CD4-positive, alpha-beta memory T cell (primary cell): ENCODE measurements around the gene PACRG. TPM values are rescaled to one million over a fixed set of nuclear protein-coding genes. Genes with fewer than 3 reads are reported as not detected.

ENCODE experiments used
- CTCF ChIA-PET: fragments of 350-600 bp; sonication (Branson Sonifier 250); formaldehyde crosslinking; loops from one replicate; lab custom pipeline; 2021; ENCODE audit warnings: inconsistent platforms; ENCODE audit not compliant: partially characterized antibody; lab: Charles Lee
- POLR2A ChIA-PET: fragments of 350-600 bp; sonication (Branson Sonifier 250); formaldehyde crosslinking; loops from one replicate; lab custom pipeline; 2021; ENCODE audit not compliant: partially characterized antibody; lab: Charles Lee
- DNase-seq, 5 donors: peaks; one replicate each; pipeline versions ENCODE4 v3.0.0 to v3.0.0-alpha.2; 2020 to 2022; ENCODE audit warnings: mixed read lengths in 1 of 5
- H3K27ac ChIP-seq: one replicate; pipeline ENCODE4 v1.7.0; 2013; ENCODE audit warnings: low read depth, low read length
- H3K27me3 ChIP-seq: 2 replicates; pipeline ENCODE4 v1.7.0; 2013; ENCODE audit warnings: mild to moderate bottlenecking, low read length, moderate library complexity; ENCODE audit not compliant: insufficient read depth
- H3K36me3 ChIP-seq: 2 replicates; pipeline ENCODE4 v1.7.0; 2013; ENCODE audit warnings: mild to moderate bottlenecking, low read length, moderate library complexity; ENCODE audit not compliant: insufficient read depth
- H3K4me1 ChIP-seq: 2 replicates; pipeline ENCODE4 v1.7.0; 2013; ENCODE audit warnings: mild to moderate bottlenecking, low read length, moderate library complexity; ENCODE audit not compliant: insufficient read depth
- H3K4me3 ChIP-seq, 2 donors: one replicate each; pipeline ENCODE4 v1.7.0; 2013; ENCODE audit warnings: low read length in 2 of 2, mild to moderate bottlenecking in 1 of 2
- H3K9me3 ChIP-seq, 2 donors: one replicate each; pipeline ENCODE4 v1.7.0; 2013; ENCODE audit warnings: low read length in 2 of 2, control low read depth in 1 of 2; ENCODE audit not compliant: control insufficient read depth in 1 of 2
- H3K27ac Mint-ChIP-seq, 7 donors: one replicate each; pipeline ENCODE4 v1.8.0; 2020 to 2021; ENCODE audit warnings: mixed read lengths in 7 of 7, mild to moderate bottlenecking in 6 of 7, inconsistent platforms in 3 of 7, moderate library complexity in 3 of 7
- H3K27me3 Mint-ChIP-seq, 2 donors: one replicate each; pipeline ENCODE4 v1.8.0; 2020 to 2021; ENCODE audit warnings: mixed read lengths in 2 of 2
- H3K36me3 Mint-ChIP-seq, 2 donors: one replicate each; pipeline ENCODE4 v1.8.0; 2020 to 2021; ENCODE audit warnings: mixed read lengths in 2 of 2, inconsistent platforms in 1 of 2, mild to moderate bottlenecking in 1 of 2
- H3K4me1 Mint-ChIP-seq, 4 donors: one replicate each; pipeline ENCODE4 v1.8.0; 2020 to 2021; ENCODE audit warnings: mixed read lengths in 4 of 4, mild to moderate bottlenecking in 1 of 4
- H3K4me3 Mint-ChIP-seq, 8 donors: one replicate each; pipeline ENCODE4 v1.8.0; 2020 to 2021; ENCODE audit warnings: mixed read lengths in 8 of 8, mild to moderate bottlenecking in 7 of 8, moderate library complexity in 6 of 8, inconsistent platforms in 3 of 8
- H3K9me3 Mint-ChIP-seq, 8 donors: one replicate each; pipeline ENCODE4 v1.8.0; 2020 to 2021; ENCODE audit warnings: mixed read lengths in 8 of 8, mild to moderate bottlenecking in 5 of 8, inconsistent platforms in 3 of 8, moderate library complexity in 1 of 8
- intact Hi-C: fragments of 100-400 bp; cut with micrococcal nuclease; formaldehyde crosslinking; loops from one replicate; pipeline ENCODE4 v1.15.1; 2023
- polyA plus RNA-seq, 2 donors: library from polyadenylated mRNA; unstranded; fragments of 300-500 nt; fragmentation: Illumina TruSeq; gene quantifications; one replicate each; pipeline ENCODE4 v1.2.3, GENCODE V29; 2021
- total RNA-seq, 2 experiments: library from RNA; stranded (reverse); gene quantifications; one replicate each; pipeline ENCODE4 v1.2.3, GENCODE V29; 2021

The PACRG gene
- total and polyA plus RNA-seq, 4 experiments from 2014 or later, result 0.21 to 1.5 (median 0.81) TPM; not detected in 1

GRCh38 chr6:163352011-163352685 is 624.4 kb downstream of the PACRG start:
- Mint-ChIP-seq H3K36me3 (no peaks in the 10 kb centered on the region), H3K4me1 (peaks cover 0 to 2% (median 0%) of the 10 kb centered on the region in 4 donors), H3K27me3 (peaks cover 2 to 7% of the 10 kb centered on the region in 2 donors), H3K27ac (no peak overlapping the region), H3K4me3 (no peak overlapping the region), H3K9me3 (no peaks in the 10 kb centered on the region)
- intact Hi-C loops, result no loop called here
- ChIA-PET CTCF (no interaction called here), POLR2A (no interaction called here)
- no peak overlapping the region for H3K4me3 ChIP-seq
- no peaks in the 10 kb centered on the region for H3K27me3 ChIP-seq
- no peaks in the 10 kb centered on the region for H3K36me3 ChIP-seq
- no peaks in the 10 kb centered on the region for H3K4me1 ChIP-seq
- no peak for DNase-seq
- H3K27ac ChIP-seq, result no peak overlapping the region
- H3K9me3 ChIP-seq, result no peaks in the 10 kb centered on the region

GRCh38 chr6:163352966-163353365 is 625.2 kb downstream of the PACRG start:
- no peak for DNase-seq
- Histone ChIP-seq H3K4me1 (no peaks in the 10 kb centered on the region), H3K36me3 (no peaks in the 10 kb centered on the region), H3K27ac (no peak overlapping the region), H3K4me3 (no peak overlapping the region), H3K27me3 (no peaks in the 10 kb centered on the region), H3K9me3 (no peaks in the 10 kb centered on the region)
- Mint-ChIP-seq H3K4me3 (no peak overlapping the region), H3K4me1 (peaks cover 0 to 2% (median 0%) of the 10 kb centered on the region in 4 donors), H3K36me3 (no peaks in the 10 kb centered on the region), H3K9me3 (no peaks in the 10 kb centered on the region), H3K27ac (no peak overlapping the region), H3K27me3 (peaks cover 2 to 7% of the 10 kb centered on the region in 2 donors)
- POLR2A ChIA-PET, result no interaction called here
- CTCF ChIA-PET, result no interaction called here
- intact Hi-C loops, result no loop called here

DNA sequence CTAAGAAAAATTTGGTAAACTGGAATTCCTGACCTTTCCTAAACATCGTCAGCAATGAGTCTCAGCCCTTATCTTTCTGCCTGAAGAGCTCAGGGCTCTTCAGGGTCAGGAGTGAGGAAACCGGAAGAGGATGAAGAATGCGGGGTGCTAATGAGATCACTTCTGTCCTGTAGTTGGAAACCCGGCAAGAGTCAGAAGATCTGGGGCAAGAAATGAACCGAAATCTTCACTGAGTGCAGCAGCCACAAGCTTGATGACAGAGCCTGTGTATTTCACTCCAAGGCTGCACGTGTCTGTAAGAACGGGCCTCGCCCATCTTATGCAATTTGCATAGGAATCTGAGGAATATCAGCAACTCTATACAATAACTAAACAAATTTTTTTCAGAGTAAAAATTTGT is 626.3 kb downstream of the PACRG start:
- ChIA-PET CTCF (no interaction called here), POLR2A (no interaction called here)
- no peaks in the 10 kb centered on the region for H3K27me3 ChIP-seq
- no peaks in the 10 kb centered on the region for H3K4me1 ChIP-seq
- no peak overlapping the region for H3K4me3 Mint-ChIP-seq
- no peak overlapping the region for H3K27ac ChIP-seq
- no peak overlapping the region for H3K27ac Mint-ChIP-seq
- no peaks in the 10 kb centered on the region for H3K36me3 Mint-ChIP-seq
- H3K27me3 Mint-ChIP-seq, result peaks cover 2 to 12% of the 10 kb centered on the region in 2 donors
- no peaks in the 10 kb centered on the region for H3K36me3 ChIP-seq
- no peaks in the 10 kb centered on the region for H3K9me3 ChIP-seq
- no peak for DNase-seq
- H3K9me3 Mint-ChIP-seq, result no peaks in the 10 kb centered on the region
- H3K4me1 Mint-ChIP-seq, result peaks cover 0 to 2% (median 0%) of the 10 kb centered on the region in 4 donors
- H3K4me3 ChIP-seq, result no peak overlapping the region
- intact Hi-C loops, result no loop called here

- H3K9me3 ChIP-seq, result no peaks in the 10 kb centered on the region
- ChIA-PET POLR2A (no interaction called here), CTCF (no interaction called here)
- no peaks in the 10 kb centered on the region for H3K4me1 ChIP-seq
- H3K27me3 ChIP-seq, result no peaks in the 10 kb centered on the region
- Mint-ChIP-seq H3K27ac (no peak overlapping the region), H3K36me3 (no peaks in the 10 kb centered on the region), H3K4me1 (peaks cover 0 to 2% (median 0%) of the 10 kb centered on the region in 4 donors), H3K4me3 (no peak overlapping the region), H3K27me3 (peaks cover 2 to 12% of the 10 kb centered on the region in 2 donors), H3K9me3 (no peaks in the 10 kb centered on the region)
- H3K36me3 ChIP-seq, result no peaks in the 10 kb centered on the region
- no peak for DNase-seq
- no peak overlapping the region for H3K4me3 ChIP-seq
- no peak overlapping the region for H3K27ac ChIP-seq
- intact Hi-C loops, result no loop called here
Measured at GRCh38 chr6:163354761-163355425, 627.1 kb downstream of the PACRG start.

DNA sequence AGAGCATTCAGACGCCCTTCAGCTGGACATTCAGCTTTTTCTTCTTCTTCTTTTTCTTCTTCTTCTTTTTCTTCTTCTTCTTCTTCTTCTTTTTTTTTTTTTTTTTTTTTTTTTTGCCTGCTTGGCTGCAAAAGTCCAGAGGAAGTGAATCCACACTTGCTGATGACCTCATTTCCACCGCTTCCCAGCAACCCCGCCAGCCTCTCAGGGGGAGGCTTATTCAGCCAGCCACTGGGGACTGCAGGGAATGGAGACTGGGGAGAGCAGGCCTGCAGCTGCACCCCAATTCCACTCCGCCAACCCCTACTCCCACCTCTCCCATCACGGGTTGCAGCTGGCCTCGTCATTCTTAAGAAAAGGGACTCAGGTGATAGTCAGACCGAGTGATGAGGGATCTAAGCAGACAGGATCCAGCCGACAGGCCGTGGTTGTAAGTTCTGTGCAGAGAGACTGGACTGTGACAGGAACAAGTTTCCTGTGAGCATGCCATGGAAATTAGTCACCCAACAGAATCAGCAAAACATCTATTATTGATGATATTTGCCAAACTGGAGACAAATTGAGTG is 627.7 kb downstream of the PACRG start:
- Histone ChIP-seq H3K27ac (no peak overlapping the region), H3K36me3 (no peaks in the 10 kb centered on the region), H3K4me3 (no peak overlapping the region), H3K27me3 (no peaks in the 10 kb centered on the region), H3K4me1 (no peaks in the 10 kb centered on the region), H3K9me3 (no peaks in the 10 kb centered on the region)
- Mint-ChIP-seq H3K27me3 (peaks cover under 1 to 14% of the 10 kb centered on the region in 2 donors), H3K36me3 (no peaks in the 10 kb centered on the region), H3K27ac (no peak overlapping the region), H3K9me3 (no peaks in the 10 kb centered on the region), H3K4me1 (peaks cover 0 to 2% (median 0%) of the 10 kb centered on the region in 4 donors), H3K4me3 (no peak overlapping the region)
- CTCF ChIA-PET, result no interaction called here
- POLR2A ChIA-PET, result no interaction called here
- intact Hi-C loops, result no loop called here
- no peak for DNase-seq

GRCh38 chr6:163356324-163356723 is 628.5 kb downstream of the PACRG start:
- H3K4me3 Mint-ChIP-seq, result no peak overlapping the region
- no peaks in the 10 kb centered on the region for H3K9me3 Mint-ChIP-seq

DNA sequence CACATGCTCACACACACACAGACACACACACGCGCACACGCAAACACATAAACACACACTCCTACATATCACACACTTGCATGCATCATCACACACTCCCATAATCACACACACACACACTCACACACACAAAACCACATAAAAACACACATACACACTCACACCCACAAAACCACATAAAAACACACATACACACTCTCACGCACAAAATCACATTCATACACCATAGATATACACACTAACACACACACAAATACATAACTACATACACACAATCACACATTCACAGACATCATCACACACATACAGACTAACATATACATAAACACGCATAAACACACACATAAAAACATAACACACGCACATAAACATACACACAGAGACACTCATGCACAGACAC is 629.0 kb downstream of the PACRG start:
- no peak for DNase-seq
- Mint-ChIP-seq H3K4me3 (no peak overlapping the region), H3K36me3 (no peaks in the 10 kb centered on the region), H3K27me3 (peaks cover 4 to 14% of the 10 kb centered on the region in 2 donors), H3K9me3 (no peaks in the 10 kb centered on the region), H3K27ac (no peak overlapping the region), H3K4me1 (peaks cover 0 to 2% (median 0%) of the 10 kb centered on the region in 4 donors)
- H3K4me1 ChIP-seq, result no peaks in the 10 kb centered on the region
- POLR2A ChIA-PET, result no interaction called here
- H3K27ac ChIP-seq, result no peak overlapping the region
- no peaks in the 10 kb centered on the region for H3K9me3 ChIP-seq
- CTCF ChIA-PET, result no interaction called here
- intact Hi-C loops, result no loop called here
- no peaks in the 10 kb centered on the region for H3K36me3 ChIP-seq
- H3K27me3 ChIP-seq, result no peaks in the 10 kb centered on the region
- H3K4me3 ChIP-seq, result no peak overlapping the region

More at GRCh38 chr6:163356324-163356723, 628.5 kb downstream of the PACRG start:
- Histone ChIP-seq H3K9me3 (no peaks in the 10 kb centered on the region), H3K4me1 (no peaks in the 10 kb centered on the region), H3K27ac (no peak overlapping the region), H3K27me3 (no peaks in the 10 kb centered on the region), H3K4me3 (no peak overlapping the region), H3K36me3 (no peaks in the 10 kb centered on the region)
- Mint-ChIP-seq H3K27ac (no peak overlapping the region), H3K36me3 (no peaks in the 10 kb centered on the region), H3K27me3 (peaks cover 1 to 14% of the 10 kb centered on the region in 2 donors), H3K4me1 (peaks cover 0 to 2% (median 0%) of the 10 kb centered on the region in 4 donors)
- ChIA-PET CTCF (no interaction called here), POLR2A (no interaction called here)
- intact Hi-C loops, result no loop called here
- DNase-seq, result no peak
